ENCODE results near the gene CD22. TPM values are rescaled to one million over a fixed set of nuclear protein-coding genes. Genes with fewer than 3 reads are reported as not detected.

CD22 gene
- total and polyA plus RNA-seq, 2 of the 4 experiments (the other 2 are of a cell fraction): 0.18 to 0.22 TPM

DNA sequence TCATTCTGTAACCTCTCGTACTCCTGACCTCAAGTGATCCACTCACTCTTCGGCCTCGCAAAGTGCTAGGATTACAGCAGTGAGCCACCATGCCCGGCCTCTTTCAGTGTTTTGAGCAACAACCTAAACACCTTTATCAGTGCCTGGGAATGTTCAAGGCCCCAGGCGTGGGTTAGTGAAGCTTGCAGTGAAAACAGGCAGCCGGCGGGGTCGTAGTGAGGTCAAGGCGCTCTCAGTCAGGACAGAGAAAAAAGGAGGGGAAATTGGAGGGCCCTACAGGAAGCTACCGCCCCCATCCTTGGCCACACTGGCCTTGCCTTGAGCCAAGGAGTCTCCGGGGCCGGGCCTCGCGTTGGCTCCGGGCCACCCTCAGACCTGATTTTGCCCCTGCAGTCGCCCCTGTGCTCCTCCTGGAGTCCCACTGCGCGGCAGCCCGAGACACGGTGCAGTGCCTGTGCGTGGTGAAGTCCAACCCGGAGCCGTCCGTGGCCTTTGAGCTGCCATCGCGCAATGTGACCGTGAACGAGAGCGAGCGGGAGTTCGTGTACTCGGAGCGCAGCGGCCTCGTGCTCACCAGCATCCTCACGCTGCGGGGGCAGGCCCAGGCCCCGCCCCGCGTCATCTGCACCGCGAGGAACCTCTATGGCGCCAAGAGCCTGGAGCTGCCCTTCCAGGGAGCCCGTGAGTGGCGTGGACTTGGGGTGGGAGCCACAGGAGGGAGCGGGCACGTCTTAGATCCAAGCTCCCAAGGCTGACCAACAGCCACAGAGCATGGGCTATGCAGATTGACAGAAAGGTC is 19.3 kb upstream of the CD22 start:
- no peaks in the 10 kb centered on the region for H3K79me1 ChIP-seq (ENCODE audit: low read depth in 1 of 2, low read length in 2 of 2)
- H4K8ac ChIP-seq (ENCODE audit: low read depth in 2 of 2, low read length in 2 of 2): no peak overlapping the region
- H3K18ac ChIP-seq (ENCODE audit: low read depth, low read length): no peak overlapping the region
- H3K4ac ChIP-seq (ENCODE audit: low read depth, low read length): no peak overlapping the region
- intact Hi-C loops (cut with micrococcal nuclease) (no loop called here), dilution Hi-C loops (cut with HindIII; ENCODE audit: low sequenced_read_pairs, unreplicated experiment) (no loop called here), in situ Hi-C loops (cut with MboI; ENCODE audit: low sequenced_read_pairs) (no loop called here)
- H3K9me3 ChIP-seq (ENCODE audit: control insufficient read depth, insufficient read depth, low read length): no peaks in the 10 kb centered on the region
- TF ChIP-seq RAD21 (IDR thresholded peaks at IDR 0.05; ENCODE audit: low read length) (no peak), BHLHE40 (IDR thresholded peaks at IDR 0.05; ENCODE audit: low read depth, low read length) (no peak), SMC3 (IDR thresholded peaks at IDR 0.05; ENCODE audit: low read depth, low read length) (no peak), CHD1 (IDR thresholded peaks at IDR 0.05; ENCODE audit: low read depth, low read length) (no peak), RFX5 (IDR thresholded peaks at IDR 0.05; ENCODE audit: low read depth, low read length) (no peak), POLR2A (IDR thresholded peaks at IDR 0.05; ENCODE audit: low read depth, low read length) (no peak), CEBPB (IDR thresholded peaks at IDR 0.05; ENCODE audit: low read depth, low read length) (no peak), MXI1 (IDR thresholded peaks at IDR 0.05; ENCODE audit: borderline replicate concordance, low read depth, low read length) (no peak), NFE2L2 (IDR thresholded peaks at IDR 0.05; ENCODE audit: low read depth, low read length) (no peak), MAZ (IDR thresholded peaks at IDR 0.05; ENCODE audit: borderline replicate concordance, low read depth, low read length) (no peak), MAFK (IDR thresholded peaks at IDR 0.05; ENCODE audit: low read depth, low read length) (no peak), FOS (IDR thresholded peaks at IDR 0.05; ENCODE audit: low read depth, low read length) (no peak), RCOR1 (IDR thresholded peaks at IDR 0.05; ENCODE audit: insufficient replicate concordance, low read length) (no peak)
- TF ChIP-seq, protein P1, sequence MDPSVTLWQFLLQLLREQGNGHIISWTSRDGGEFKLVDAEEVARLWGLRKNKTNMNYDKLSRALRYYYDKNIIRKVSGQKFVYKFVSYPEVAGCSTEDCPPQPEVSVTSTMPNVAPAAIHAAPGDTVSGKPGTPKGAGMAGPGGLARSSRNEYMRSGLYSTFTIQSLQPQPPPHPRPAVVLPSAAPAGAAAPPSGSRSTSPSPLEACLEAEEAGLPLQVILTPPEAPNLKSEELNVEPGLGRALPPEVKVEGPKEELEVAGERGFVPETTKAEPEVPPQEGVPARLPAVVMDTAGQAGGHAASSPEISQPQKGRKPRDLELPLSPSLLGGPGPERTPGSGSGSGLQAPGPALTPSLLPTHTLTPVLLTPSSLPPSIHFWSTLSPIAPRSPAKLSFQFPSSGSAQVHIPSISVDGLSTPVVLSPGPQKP (IDR thresholded peaks at IDR 0.05; ENCODE audit: borderline replicate concordance, low read depth, low read length): no peak
- TF ChIP-seq, protein P2, sequence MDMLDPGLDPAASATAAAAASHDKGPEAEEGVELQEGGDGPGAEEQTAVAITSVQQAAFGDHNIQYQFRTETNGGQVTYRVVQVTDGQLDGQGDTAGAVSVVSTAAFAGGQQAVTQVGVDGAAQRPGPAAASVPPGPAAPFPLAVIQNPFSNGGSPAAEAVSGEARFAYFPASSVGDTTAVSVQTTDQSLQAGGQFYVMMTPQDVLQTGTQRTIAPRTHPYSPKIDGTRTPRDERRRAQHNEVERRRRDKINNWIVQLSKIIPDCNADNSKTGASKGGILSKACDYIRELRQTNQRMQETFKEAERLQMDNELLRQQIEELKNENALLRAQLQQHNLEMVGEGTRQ (IDR thresholded peaks at IDR 0.05; ENCODE audit: low read depth, low read length): no peak
- TF ChIP-seq, protein P3, sequence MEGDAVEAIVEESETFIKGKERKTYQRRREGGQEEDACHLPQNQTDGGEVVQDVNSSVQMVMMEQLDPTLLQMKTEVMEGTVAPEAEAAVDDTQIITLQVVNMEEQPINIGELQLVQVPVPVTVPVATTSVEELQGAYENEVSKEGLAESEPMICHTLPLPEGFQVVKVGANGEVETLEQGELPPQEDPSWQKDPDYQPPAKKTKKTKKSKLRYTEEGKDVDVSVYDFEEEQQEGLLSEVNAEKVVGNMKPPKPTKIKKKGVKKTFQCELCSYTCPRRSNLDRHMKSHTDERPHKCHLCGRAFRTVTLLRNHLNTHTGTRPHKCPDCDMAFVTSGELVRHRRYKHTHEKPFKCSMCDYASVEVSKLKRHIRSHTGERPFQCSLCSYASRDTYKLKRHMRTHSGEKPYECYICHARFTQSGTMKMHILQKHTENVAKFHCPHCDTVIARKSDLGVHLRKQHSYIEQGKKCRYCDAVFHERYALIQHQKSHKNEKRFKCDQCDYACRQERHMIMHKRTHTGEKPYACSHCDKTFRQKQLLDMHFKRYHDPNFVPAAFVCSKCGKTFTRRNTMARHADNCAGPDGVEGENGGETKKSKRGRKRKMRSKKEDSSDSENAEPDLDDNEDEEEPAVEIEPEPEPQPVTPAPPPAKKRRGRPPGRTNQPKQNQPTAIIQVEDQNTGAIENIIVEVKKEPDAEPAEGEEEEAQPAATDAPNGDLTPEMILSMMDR (conservative IDR thresholded peaks at IDR 0.05; ENCODE audit: low read depth, low read length): no peak
- H3K9me1 ChIP-seq (ENCODE audit: insufficient read depth, low read length): no peaks in the 10 kb centered on the region
- no peaks in the 10 kb centered on the region for H4K20me1 ChIP-seq (ENCODE audit: insufficient read depth, low read length)
- H2AK9ac ChIP-seq (replicated peaks; ENCODE audit: low read depth, low read length, poor library complexity): no peak overlapping the region
- ChIA-PET CTCF (no interaction called here), POLR2A (ENCODE audit: unreplicated experiment) (no interaction called here)
- no peak overlapping the region for H4K91ac ChIP-seq (ENCODE audit: insufficient read depth, low read depth, low read length)
- no peak overlapping the region for H3K27ac ChIP-seq (ENCODE audit: insufficient read depth, low read length)
- no TSS peak for BruUV-seq (replicated peaks)
- no peak overlapping the region for H2BK120ac ChIP-seq (ENCODE audit: low read depth, low read length)
- H2BK15ac ChIP-seq (ENCODE audit: low read depth, low read length): no peak overlapping the region
- H2BK20ac ChIP-seq (ENCODE audit: low read depth, low read length): no peak overlapping the region
- H2BK5ac ChIP-seq (ENCODE audit: low read depth, low read length, poor library complexity, severe bottlenecking): no peak overlapping the region
- no peak overlapping the region for H2AK5ac ChIP-seq (ENCODE audit: low read depth, low read length)
- H2AFZ ChIP-seq (replicated peaks; ENCODE audit: low read length, poor library complexity): peak overlapping the region; percentile 33
- H3K14ac ChIP-seq (replicated peaks; ENCODE audit: low read depth, low read length): no peak overlapping the region
- no peak overlapping the region for H3K23ac ChIP-seq (ENCODE audit: low read depth, low read length)
- ATAC-seq (ENCODE audit: low read depth) (no peak), DNase-seq (peak; percentile 16)
- H3K4me1 ChIP-seq (ENCODE audit: control insufficient read depth, insufficient read depth, low read length): no peaks in the 10 kb centered on the region
- no peak overlapping the region for H3K4me2 ChIP-seq (ENCODE audit: low read depth, low read length)
- WGBS, 2 experiments (ENCODE audit: extremely low coverage in 2 of 2, insufficient read length in 1 of 2): 39% methylated on average over 14 of the region's 47 CpGs; no CpG with 5 or more reads in 1 of the 2 experiments
- H4K5ac ChIP-seq (ENCODE audit: low read depth, low read length): no peak overlapping the region
- H3K36me3 ChIP-seq (ENCODE audit: control insufficient read depth, insufficient read depth, low read length): no peaks in the 10 kb centered on the region
- H3K9ac ChIP-seq (ENCODE audit: low read depth, low read length): no peak overlapping the region
- no peak overlapping the region for H3K56ac ChIP-seq (ENCODE audit: extremely low read depth, insufficient read depth, low read length)
- no peak overlapping the region for H3K4me3 ChIP-seq (ENCODE audit: insufficient read depth, low read depth, low read length)
- no peaks in the 10 kb centered on the region; the same call in 1 of the 2 replicates for H3K27me3 ChIP-seq (ENCODE audit: control insufficient read depth, insufficient read depth, low read length)

All from IMR-90 (cell line).